ENCODE results near the gene SLC26A6.

Gene SLC26A6

GRCh38 chr3:48656061-48656840, 21.0 kb upstream of the SLC26A6 start:
- H3K4me3 ChIP-seq (ENCODE audit: low read depth, low read length): peak overlapping the region; percentile 53
- peaks cover 8% of the 10 kb centered on the region for H3K4me1 ChIP-seq (ENCODE audit: control insufficient read depth, insufficient read depth, low read length)
- no peaks in the 10 kb centered on the region for H3K9me3 ChIP-seq (ENCODE audit: control insufficient read depth, insufficient read depth, low read length)
- peaks cover 2% of the 10 kb centered on the region for H3K27me3 ChIP-seq (ENCODE audit: control insufficient read depth, insufficient read depth, low read length)
- peaks cover 29% of the 10 kb centered on the region for H3K36me3 ChIP-seq (ENCODE audit: control insufficient read depth, insufficient read depth, low read length)
- peak overlapping the region; percentile 70 for H3K9ac ChIP-seq (ENCODE audit: low read depth, low read length)

- Histone ChIP-seq H3K9me3 (ENCODE audit: control insufficient read depth, insufficient read depth, low read length) (no peaks in the 10 kb centered on the region), H3K4me1 (ENCODE audit: control insufficient read depth, insufficient read depth, low read length) (peaks cover 8% of the 10 kb centered on the region), H3K36me3 (ENCODE audit: control insufficient read depth, insufficient read depth, low read length) (peaks cover 34% of the 10 kb centered on the region), H3K9ac (ENCODE audit: low read depth, low read length) (no peak overlapping the region), H3K27me3 (ENCODE audit: control insufficient read depth, insufficient read depth, low read length) (peaks cover 2% of the 10 kb centered on the region), H3K4me3 (ENCODE audit: low read depth, low read length) (peak overlapping the region; percentile 53)
Measured at GRCh38 chr3:48655606-48656005, 20.3 kb upstream of the SLC26A6 start.

- H3K36me3 ChIP-seq (ENCODE audit: control insufficient read depth, insufficient read depth, low read length): peaks cover 36% of the 10 kb centered on the region
Measured at GRCh38 chr3:48655063-48655462, 19.8 kb upstream of the SLC26A6 start.

GRCh38 chr3:48652923-48653715, 17.9 kb upstream of the SLC26A6 start:
- peaks cover 2% of the 10 kb centered on the region for H3K27me3 ChIP-seq (ENCODE audit: control insufficient read depth, insufficient read depth, low read length)
- H3K4me1 ChIP-seq (ENCODE audit: control insufficient read depth, insufficient read depth, low read length): peaks cover 8% of the 10 kb centered on the region
- H3K4me3 ChIP-seq (ENCODE audit: low read depth, low read length): no peak overlapping the region
- H3K9me3 ChIP-seq (ENCODE audit: control insufficient read depth, insufficient read depth, low read length): no peaks in the 10 kb centered on the region
- H3K36me3 ChIP-seq (ENCODE audit: control insufficient read depth, insufficient read depth, low read length): peaks cover 49% of the 10 kb centered on the region
- H3K9ac ChIP-seq (ENCODE audit: low read depth, low read length): no peak overlapping the region

More at GRCh38 chr3:48655063-48655462, 19.8 kb upstream of the SLC26A6 start:
- Histone ChIP-seq H3K9ac (ENCODE audit: low read depth, low read length) (no peak overlapping the region), H3K4me1 (ENCODE audit: control insufficient read depth, insufficient read depth, low read length) (peaks cover 8% of the 10 kb centered on the region), H3K27me3 (ENCODE audit: control insufficient read depth, insufficient read depth, low read length) (peaks cover 2% of the 10 kb centered on the region), H3K9me3 (ENCODE audit: control insufficient read depth, insufficient read depth, low read length) (no peaks in the 10 kb centered on the region), H3K4me3 (ENCODE audit: low read depth, low read length) (peak overlapping the region; percentile 53)

- no peak overlapping the region for H3K4me3 ChIP-seq (ENCODE audit: low read depth, low read length)
- no peaks in the 10 kb centered on the region for H3K9me3 ChIP-seq (ENCODE audit: control insufficient read depth, insufficient read depth, low read length)
- peaks cover 5% of the 10 kb centered on the region for H3K4me1 ChIP-seq (ENCODE audit: control insufficient read depth, insufficient read depth, low read length)
- no peaks in the 10 kb centered on the region for H3K27me3 ChIP-seq (ENCODE audit: control insufficient read depth, insufficient read depth, low read length)
- no peak overlapping the region for H3K9ac ChIP-seq (ENCODE audit: low read depth, low read length)
- peaks cover 52% of the 10 kb centered on the region for H3K36me3 ChIP-seq (ENCODE audit: control insufficient read depth, insufficient read depth, low read length)
Measured at GRCh38 chr3:48651771-48652170, 16.5 kb upstream of the SLC26A6 start.

GRCh38 chr3:48650723-48651122, 15.5 kb upstream of the SLC26A6 start:
- H3K4me1 ChIP-seq (ENCODE audit: control insufficient read depth, insufficient read depth, low read length): peaks cover 5% of the 10 kb centered on the region
- no peaks in the 10 kb centered on the region for H3K9me3 ChIP-seq (ENCODE audit: control insufficient read depth, insufficient read depth, low read length)
- peaks cover 60% of the 10 kb centered on the region for H3K36me3 ChIP-seq (ENCODE audit: control insufficient read depth, insufficient read depth, low read length)
- H3K4me3 ChIP-seq (ENCODE audit: low read depth, low read length): no peak overlapping the region
- H3K9ac ChIP-seq (ENCODE audit: low read depth, low read length): no peak overlapping the region
- H3K27me3 ChIP-seq (ENCODE audit: control insufficient read depth, insufficient read depth, low read length): no peaks in the 10 kb centered on the region

GRCh38 chr3:48648188-48648850, 13.1 kb upstream of the SLC26A6 start:
- no peaks in the 10 kb centered on the region for H3K9me3 ChIP-seq (ENCODE audit: control insufficient read depth, insufficient read depth, low read length)
- H3K9ac ChIP-seq (ENCODE audit: low read depth, low read length): no peak overlapping the region
- no peak overlapping the region for H3K4me3 ChIP-seq (ENCODE audit: low read depth, low read length)
- no peaks in the 10 kb centered on the region for H3K4me1 ChIP-seq (ENCODE audit: control insufficient read depth, insufficient read depth, low read length)
- H3K27me3 ChIP-seq (ENCODE audit: control insufficient read depth, insufficient read depth, low read length): no peaks in the 10 kb centered on the region
- H3K36me3 ChIP-seq (ENCODE audit: control insufficient read depth, insufficient read depth, low read length): peaks cover 72% of the 10 kb centered on the region

- Histone ChIP-seq H3K4me3 (ENCODE audit: low read depth, low read length) (no peak overlapping the region), H3K27me3 (ENCODE audit: control insufficient read depth, insufficient read depth, low read length) (no peaks in the 10 kb centered on the region), H3K4me1 (ENCODE audit: control insufficient read depth, insufficient read depth, low read length) (no peaks in the 10 kb centered on the region), H3K36me3 (ENCODE audit: control insufficient read depth, insufficient read depth, low read length) (peaks cover 70% of the 10 kb centered on the region), H3K9me3 (ENCODE audit: control insufficient read depth, insufficient read depth, low read length) (no peaks in the 10 kb centered on the region), H3K9ac (ENCODE audit: low read depth, low read length) (no peak overlapping the region)
Measured at GRCh38 chr3:48647714-48648113, 12.5 kb upstream of the SLC26A6 start.

- Histone ChIP-seq H3K9ac (ENCODE audit: low read depth, low read length) (no peak overlapping the region), H3K4me1 (ENCODE audit: control insufficient read depth, insufficient read depth, low read length) (no peaks in the 10 kb centered on the region), H3K27me3 (ENCODE audit: control insufficient read depth, insufficient read depth, low read length) (no peaks in the 10 kb centered on the region), H3K4me3 (ENCODE audit: low read depth, low read length) (no peak overlapping the region), H3K9me3 (ENCODE audit: control insufficient read depth, insufficient read depth, low read length) (no peaks in the 10 kb centered on the region), H3K36me3 (ENCODE audit: control insufficient read depth, insufficient read depth, low read length) (peaks cover 66% of the 10 kb centered on the region)
Measured at GRCh38 chr3:48644898-48645760, 9.9 kb upstream of the SLC26A6 start.

GRCh38 chr3:48642605-48643004, 7.3 kb upstream of the SLC26A6 start:
- H3K4me3 ChIP-seq (ENCODE audit: low read depth, low read length): no peak overlapping the region
- H3K27me3 ChIP-seq (ENCODE audit: control insufficient read depth, insufficient read depth, low read length): no peaks in the 10 kb centered on the region
- no peaks in the 10 kb centered on the region for H3K4me1 ChIP-seq (ENCODE audit: control insufficient read depth, insufficient read depth, low read length)
- peaks cover 54% of the 10 kb centered on the region for H3K36me3 ChIP-seq (ENCODE audit: control insufficient read depth, insufficient read depth, low read length)
- H3K9me3 ChIP-seq (ENCODE audit: control insufficient read depth, insufficient read depth, low read length): no peaks in the 10 kb centered on the region
- H3K9ac ChIP-seq (ENCODE audit: low read depth, low read length): no peak overlapping the region

GRCh38 chr3:48641396-48641795, 6.1 kb upstream of the SLC26A6 start:
- no peak overlapping the region for H3K4me3 ChIP-seq (ENCODE audit: low read depth, low read length)
- H3K36me3 ChIP-seq (ENCODE audit: control insufficient read depth, insufficient read depth, low read length): peaks cover 51% of the 10 kb centered on the region
- H3K9ac ChIP-seq (ENCODE audit: low read depth, low read length): no peak overlapping the region
- H3K27me3 ChIP-seq (ENCODE audit: control insufficient read depth, insufficient read depth, low read length): no peaks in the 10 kb centered on the region
- no peaks in the 10 kb centered on the region for H3K9me3 ChIP-seq (ENCODE audit: control insufficient read depth, insufficient read depth, low read length)
- no peaks in the 10 kb centered on the region for H3K4me1 ChIP-seq (ENCODE audit: control insufficient read depth, insufficient read depth, low read length)
